ENCODE measurements around the gene RNF149. TPM values are rescaled to one million over a fixed set of nuclear protein-coding genes. Genes with fewer than 3 reads are reported as not detected.

RNF149 gene
- total RNA-seq, 1 donor from 2014 or later, result 48.3 TPM

GRCh38 chr2:101264360-101264939, 44.1 kb downstream of the RNF149 start:
- Mint-ChIP-seq H3K36me3 (ENCODE audit: low read depth) (peaks cover 77% of the 10 kb centered on the region), H3K9me3 (no peaks in the 10 kb centered on the region), H3K4me3 (no peak overlapping the region), H3K27ac (no peak overlapping the region), H3K4me1 (no peaks in the 10 kb centered on the region), H3K27me3 (no peaks in the 10 kb centered on the region)
- DNase-seq, result no peak
- intact Hi-C loops (cut with micrococcal nuclease), result no loop called here
- POLR2A ChIA-PET, result no interaction called here
- TF ChIP-seq CTCF (IDR thresholded peaks at IDR 0.05), result no peak
- ATAC-seq (ENCODE audit: low read depth), result no peak
- CTCF ChIA-PET, result no interaction called here

DNA sequence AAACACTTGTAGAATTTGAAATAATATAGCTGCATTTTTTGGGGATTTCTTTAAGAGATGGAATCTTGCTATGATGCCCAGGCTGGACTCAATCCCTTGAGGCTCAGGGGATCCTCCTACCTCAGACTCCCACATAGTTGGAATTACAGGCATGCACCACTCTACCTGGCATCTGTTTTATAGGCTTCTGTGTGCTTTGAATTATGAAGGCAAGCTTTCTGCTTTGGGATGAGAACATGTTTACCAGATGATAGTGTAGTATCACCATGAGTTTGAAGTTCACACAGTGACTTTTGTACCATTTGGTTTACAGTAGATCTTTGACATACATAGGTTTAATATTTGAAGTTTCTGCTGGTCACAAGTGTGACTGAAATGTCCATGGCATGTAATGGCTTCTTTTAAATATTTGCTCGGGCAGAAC, 45.1 kb downstream of the RNF149 start:
- no peak overlapping the region for H3K4me3 Mint-ChIP-seq
- no peak for TF ChIP-seq CTCF (IDR thresholded peaks at IDR 0.05)
- no peaks in the 10 kb centered on the region for H3K9me3 Mint-ChIP-seq
- ChIA-PET CTCF (no interaction called here), POLR2A (no interaction called here)
- intact Hi-C loops (cut with micrococcal nuclease), result no loop called here
- DNase-seq (no peak), ATAC-seq (ENCODE audit: low read depth) (no peak)
- no peak overlapping the region for H3K27ac Mint-ChIP-seq
- H3K27me3 Mint-ChIP-seq, result no peaks in the 10 kb centered on the region
- H3K4me1 Mint-ChIP-seq, result no peaks in the 10 kb centered on the region
- peaks cover 76% of the 10 kb centered on the region for H3K36me3 Mint-ChIP-seq (ENCODE audit: low read depth)

DNA sequence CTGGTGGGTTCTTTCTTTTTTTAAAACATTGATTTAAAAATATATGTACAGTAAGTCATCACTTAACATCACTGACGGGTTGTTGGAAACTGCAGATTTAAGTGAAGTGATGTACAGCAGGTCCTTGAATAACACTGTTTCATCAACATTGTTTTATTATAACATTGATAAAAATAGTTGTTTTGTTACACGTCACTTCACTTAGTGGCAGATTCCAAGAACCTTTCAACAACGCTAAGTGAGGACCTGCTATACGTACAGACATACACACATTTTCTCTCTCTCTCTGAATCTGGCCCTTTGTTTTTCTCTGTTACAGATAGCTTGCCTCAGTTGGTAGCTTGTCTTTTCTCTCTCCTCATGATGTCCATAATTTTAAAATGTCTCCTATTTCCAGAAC, 46.4 kb downstream of the RNF149 start:
- Mint-ChIP-seq H3K36me3 (ENCODE audit: low read depth) (peaks cover 74% of the 10 kb centered on the region), H3K4me1 (no peaks in the 10 kb centered on the region), H3K9me3 (no peaks in the 10 kb centered on the region), H3K27ac (no peak overlapping the region), H3K4me3 (no peak overlapping the region), H3K27me3 (no peaks in the 10 kb centered on the region)
- CTCF ChIA-PET, result no interaction called here
- no peak for ATAC-seq (ENCODE audit: low read depth)
- intact Hi-C loops (cut with micrococcal nuclease), result no loop called here
- POLR2A ChIA-PET, result interaction anchor here (0.7 kb wide), 1 partner anchor 15 kb away, joined by 9 read pairs; no protein-coding TSS in a partner anchor
- TF ChIP-seq CTCF (IDR thresholded peaks at IDR 0.05), result no peak
- no peak for DNase-seq

- POLR2A ChIA-PET, result interaction anchor here (0.7 kb wide), 1 partner anchor 363 kb away, joined by 4 read pairs; no protein-coding TSS in a partner anchor
- Mint-ChIP-seq H3K4me1 (peaks cover 23% of the 10 kb centered on the region), H3K9me3 (no peaks in the 10 kb centered on the region), H3K36me3 (ENCODE audit: low read depth) (peaks cover 59% of the 10 kb centered on the region), H3K27ac (no peak overlapping the region), H3K27me3 (no peaks in the 10 kb centered on the region), H3K4me3 (no peak overlapping the region)
- DNase-seq (no peak), ATAC-seq (ENCODE audit: low read depth) (no peak)
- CTCF ChIA-PET, result no interaction called here
- intact Hi-C loops (cut with micrococcal nuclease), result no loop called here
- TF ChIP-seq CTCF (IDR thresholded peaks at IDR 0.05), result no peak
These were observed 49.7 kb downstream of the RNF149 start for GRCh38 chr2:101258804-101259203.

DNA sequence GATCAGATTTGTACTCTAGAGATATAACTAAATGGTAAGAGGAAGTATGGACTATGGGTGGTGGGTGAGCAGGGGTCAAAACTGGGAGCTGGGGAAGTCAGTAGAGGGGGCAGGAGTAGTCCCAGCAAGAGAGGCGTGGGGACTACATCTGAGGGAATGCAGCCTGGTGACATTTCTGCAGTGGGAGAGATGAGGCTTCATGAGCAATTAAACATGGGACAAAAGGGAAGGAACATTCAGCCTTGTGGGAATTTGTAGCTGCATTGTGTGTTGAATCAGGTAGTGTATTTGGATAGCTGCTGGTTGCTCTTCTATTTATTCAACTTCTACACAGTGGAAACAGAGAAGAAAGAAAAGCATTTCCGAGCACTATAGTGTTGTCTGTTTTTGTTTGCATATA, 52.2 kb downstream of the RNF149 start:
- H3K27me3 Mint-ChIP-seq, result no peaks in the 10 kb centered on the region
- no peaks in the 10 kb centered on the region for H3K9me3 Mint-ChIP-seq
- ChIA-PET POLR2A (interaction anchor here (0.9 kb wide), 1 partner anchor 52 kb away, joined by 5 read pairs; the partner anchor contains the start of gene RNF149), CTCF (no interaction called here)
- no peak overlapping the region for H3K4me3 Mint-ChIP-seq
- peaks cover 52% of the 10 kb centered on the region for H3K36me3 Mint-ChIP-seq (ENCODE audit: low read depth)
- no peak for ATAC-seq (ENCODE audit: low read depth)
- no peak for TF ChIP-seq CTCF (IDR thresholded peaks at IDR 0.05)
- no peak for DNase-seq
- H3K4me1 Mint-ChIP-seq, result peaks cover 38% of the 10 kb centered on the region
- intact Hi-C loops (cut with micrococcal nuclease), result no loop called here
- no peak overlapping the region for H3K27ac Mint-ChIP-seq

Data from activated B cell treated with CpG ODN at 0.5 μM for 24 hours (primary cell).